Hepatocyte (in vitro differentiated cells): ENCODE data around the gene C16orf89. TPM values are rescaled to one million over a fixed set of nuclear protein-coding genes. Genes with fewer than 3 reads are reported as not detected.

Experiments
- DNase-seq: peaks from one replicate; pipeline ENCODE4 v3.0.0-alpha.2; 2016; ENCODE audit warnings: low spot score
- H2AFZ ChIP-seq: fragments of 200-600 bp; sonication (generic); 2 replicates; pipeline ENCODE4 v1.6.0; 2016; ENCODE audit warnings: antibody characterized with exemption, mild to moderate bottlenecking
- H3K27ac ChIP-seq: fragments of 200-600 bp; sonication (generic); 2 replicates; pipeline ENCODE4 v1.5.1; 2016; ENCODE audit warnings: mild to moderate bottlenecking
- H3K27me3 ChIP-seq: fragments of 200-600 bp; sonication (generic); 2 replicates; pipeline ENCODE4 v1.6.1; 2016
- H3K36me3 ChIP-seq: fragments of 200-600 bp; sonication (generic); replicated peaks from 2 replicates; pipeline ENCODE4 v1.5.1; 2016; ENCODE audit warnings: low read depth; ENCODE audit not compliant: insufficient read depth
- H3K4me1 ChIP-seq: fragments of 200-600 bp; sonication (generic); 2 replicates; pipeline ENCODE4 v1.5.1; 2016; ENCODE audit warnings: mild to moderate bottlenecking, moderate library complexity; ENCODE audit not compliant: insufficient read depth
- H3K4me2 ChIP-seq: fragments of 200-600 bp; sonication (generic); 2 replicates; pipeline ENCODE4 v1.6.0; 2016
- H3K4me3 ChIP-seq: fragments of 200-600 bp; sonication (generic); 2 replicates; pipeline ENCODE4 v1.5.1; 2016; ENCODE audit warnings: mild to moderate bottlenecking
- H3K79me2 ChIP-seq: fragments of 200-600 bp; sonication (generic); 2 replicates; pipeline ENCODE4 v1.6.0; 2017; ENCODE audit warnings: mild to moderate bottlenecking
- H3K9me2 ChIP-seq: fragments of 200-600 bp; sonication (generic); replicated peaks from 2 replicates; pipeline ENCODE4 v1.6.0; 2017; ENCODE audit warnings: mild to moderate bottlenecking; ENCODE audit not compliant: insufficient read depth
- H3K9me3 ChIP-seq: fragments of 200-600 bp; sonication (generic); 2 replicates; pipeline ENCODE4 v1.5.1; 2016; ENCODE audit warnings: low read depth, mild to moderate bottlenecking
- H4K20me1 ChIP-seq: fragments of 200-600 bp; sonication (generic); 2 replicates; pipeline ENCODE4 v1.6.0; 2016; ENCODE audit warnings: mild to moderate bottlenecking; ENCODE audit not compliant: insufficient read depth, poor library complexity, severe bottlenecking
- EZH2 ChIP-seq: fragments of 200-600 bp; sonication (generic); IDR thresholded peaks from 2 replicates; pipeline ENCODE4 v1.6.1; 2016; ENCODE audit warnings: antibody characterized with exemption, mild to moderate bottlenecking, borderline replicate concordance
- EZH2phosphoT487 ChIP-seq: fragments of 200-600 bp; sonication (generic); IDR thresholded peaks from one replicate; pipeline ENCODE4 v1.6.1; 2018; ENCODE audit warnings: antibody characterized with exemption, mild to moderate bottlenecking, low read depth, moderate library complexity; ENCODE audit not compliant: unreplicated experiment, severe bottlenecking
- WGBS: methylation state at CpG from one replicate; pipeline ENCODE4 v1.1.6; 2016; ENCODE audit warnings: low lambda C conversion rate; ENCODE audit errors: missing lambda C conversion rate; 5-methylcytosine and 5-hydroxymethylcytosine counted together
- polyA plus RNA-seq: library from polyadenylated mRNA; unstranded; fragments of >200 nt; fragmentation: Nextera tagmentation; extraction: Ambion mirVana; gene quantifications from 2 replicates; pipeline ENCODE4 v1.2.1, GENCODE V29; 2016
- total RNA-seq: library from RNA; depleted of rRNA; stranded (reverse); fragments of >200 nt; gene quantifications from 2 replicates; pipeline ENCODE4 v1.2.3, GENCODE V29; 2014
- TF ChIP-seq, protein P1 (sequence below): fragments of 200-600 bp; sonication (generic); IDR thresholded peaks from 2 replicates; pipeline ENCODE4 v1.5.1; 2016; ENCODE audit warnings: antibody characterized with exemption, mild to moderate bottlenecking; ENCODE audit not compliant: poor library complexity

Gene C16orf89
- total and polyA plus RNA-seq, 2 experiments from 2014 or later: 1.1 to 3.8 TPM

DNA sequence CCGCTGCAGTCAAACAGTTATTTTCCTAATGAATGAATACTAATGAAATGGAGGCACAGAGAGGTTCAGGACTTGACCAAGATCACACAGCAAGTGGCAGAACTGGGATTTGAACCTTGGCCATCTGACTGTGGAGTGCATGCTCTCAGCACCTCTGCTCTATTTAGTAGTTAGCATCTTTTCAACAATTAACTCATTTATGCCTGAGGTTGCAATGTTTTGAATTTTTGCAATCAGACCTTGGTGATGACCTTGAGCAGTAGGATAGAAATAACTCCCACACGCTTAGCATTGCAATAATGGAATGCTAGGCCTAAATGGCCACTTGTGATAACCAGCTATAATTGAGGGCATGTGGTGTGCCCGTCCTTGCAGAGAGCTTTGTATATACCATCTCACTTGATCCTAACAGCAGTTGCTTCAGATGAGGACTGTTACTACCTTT lies 63.0 kb downstream of the C16orf89 start:
- Histone ChIP-seq H3K4me2 (no peak overlapping the region), H3K9me3 (no peaks in the 10 kb centered on the region), H3K27ac (no peak overlapping the region), H3K4me1 (no peaks in the 10 kb centered on the region), H3K79me2 (no peaks in the 10 kb centered on the region), H3K36me3 (no peaks in the 10 kb centered on the region), H3K9me2 (no peaks in the 10 kb centered on the region), H3K4me3 (no peak overlapping the region), H2AFZ (no peak overlapping the region), H4K20me1 (no peaks in the 10 kb centered on the region), H3K27me3 (no peaks in the 10 kb centered on the region)
- DNase-seq: no peak
- no peak for TF ChIP-seq EZH2
- TF ChIP-seq, protein P1, sequence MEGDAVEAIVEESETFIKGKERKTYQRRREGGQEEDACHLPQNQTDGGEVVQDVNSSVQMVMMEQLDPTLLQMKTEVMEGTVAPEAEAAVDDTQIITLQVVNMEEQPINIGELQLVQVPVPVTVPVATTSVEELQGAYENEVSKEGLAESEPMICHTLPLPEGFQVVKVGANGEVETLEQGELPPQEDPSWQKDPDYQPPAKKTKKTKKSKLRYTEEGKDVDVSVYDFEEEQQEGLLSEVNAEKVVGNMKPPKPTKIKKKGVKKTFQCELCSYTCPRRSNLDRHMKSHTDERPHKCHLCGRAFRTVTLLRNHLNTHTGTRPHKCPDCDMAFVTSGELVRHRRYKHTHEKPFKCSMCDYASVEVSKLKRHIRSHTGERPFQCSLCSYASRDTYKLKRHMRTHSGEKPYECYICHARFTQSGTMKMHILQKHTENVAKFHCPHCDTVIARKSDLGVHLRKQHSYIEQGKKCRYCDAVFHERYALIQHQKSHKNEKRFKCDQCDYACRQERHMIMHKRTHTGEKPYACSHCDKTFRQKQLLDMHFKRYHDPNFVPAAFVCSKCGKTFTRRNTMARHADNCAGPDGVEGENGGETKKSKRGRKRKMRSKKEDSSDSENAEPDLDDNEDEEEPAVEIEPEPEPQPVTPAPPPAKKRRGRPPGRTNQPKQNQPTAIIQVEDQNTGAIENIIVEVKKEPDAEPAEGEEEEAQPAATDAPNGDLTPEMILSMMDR: no peak
- no peak for TF ChIP-seq EZH2phosphoT487
- WGBS: 80% methylated on average over 3 of the region's 3 CpGs

DNA sequence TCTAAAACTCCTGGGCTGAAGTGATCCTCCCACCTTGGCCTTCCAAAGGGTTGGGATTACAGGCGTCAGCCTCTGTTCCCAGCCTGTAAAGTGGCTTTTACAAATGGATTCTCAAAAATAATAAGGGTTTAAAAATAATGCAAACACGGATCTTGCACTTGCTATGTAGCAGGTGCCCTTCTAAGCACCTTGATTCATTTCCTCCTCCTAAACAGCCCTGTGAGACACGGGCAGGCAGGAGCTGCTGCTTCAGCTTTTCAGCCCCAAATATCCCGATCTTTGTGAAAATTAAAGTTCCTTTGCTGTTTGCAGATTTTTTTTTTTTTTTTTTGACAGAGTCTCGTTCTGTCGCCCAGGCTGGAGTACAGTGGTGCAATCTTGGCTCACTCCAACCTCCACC lies 63.8 kb downstream of the C16orf89 start:
- Histone ChIP-seq H2AFZ (no peak overlapping the region), H4K20me1 (no peaks in the 10 kb centered on the region), H3K27ac (no peak overlapping the region), H3K36me3 (no peaks in the 10 kb centered on the region), H3K9me2 (no peaks in the 10 kb centered on the region), H3K4me2 (no peak overlapping the region), H3K4me1 (no peaks in the 10 kb centered on the region), H3K4me3 (no peak overlapping the region), H3K27me3 (no peaks in the 10 kb centered on the region), H3K9me3 (no peaks in the 10 kb centered on the region), H3K79me2 (no peaks in the 10 kb centered on the region)
- TF ChIP-seq EZH2phosphoT487 (no peak), EZH2 (no peak)
- TF ChIP-seq, protein P1: no peak
- DNase-seq: no peak
- 82% methylated on average over 5 of the region's 6 CpGs for WGBS

DNA sequence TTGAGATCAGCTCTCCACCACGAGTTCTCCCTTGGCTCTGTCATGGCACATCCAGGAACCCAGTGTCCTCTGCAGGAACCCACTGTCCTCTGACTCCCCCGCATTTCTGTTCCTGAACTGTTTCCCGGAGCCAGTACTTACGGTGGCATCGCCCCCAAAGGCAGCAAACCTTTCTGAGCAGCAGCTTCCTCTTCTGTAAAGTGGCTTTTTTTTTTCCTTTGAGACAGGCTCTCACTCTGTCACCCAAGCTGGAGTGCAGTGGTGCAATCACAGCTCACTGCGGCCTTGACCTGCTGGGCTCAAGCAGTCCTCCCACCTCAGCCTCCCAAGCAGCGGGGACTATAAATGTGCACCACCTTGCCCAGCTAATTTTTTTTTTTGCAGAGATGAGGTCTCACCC lies 64.2 kb downstream of the C16orf89 start:
- H4K20me1 ChIP-seq: no peaks in the 10 kb centered on the region
- H3K4me1 ChIP-seq: no peaks in the 10 kb centered on the region
- H3K27me3 ChIP-seq: no peaks in the 10 kb centered on the region
- H3K79me2 ChIP-seq: no peaks in the 10 kb centered on the region
- no peaks in the 10 kb centered on the region for H3K9me2 ChIP-seq
- no peak overlapping the region for H3K4me3 ChIP-seq
- no peak for DNase-seq
- TF ChIP-seq EZH2phosphoT487: no peak
- no peak for TF ChIP-seq EZH2
- TF ChIP-seq, protein P1: no peak
- no peaks in the 10 kb centered on the region for H3K36me3 ChIP-seq
- no peak overlapping the region for H3K4me2 ChIP-seq
- no peak overlapping the region for H3K27ac ChIP-seq
- WGBS: 86% methylated on average over 7 of the region's 7 CpGs
- H2AFZ ChIP-seq: no peak overlapping the region
- no peaks in the 10 kb centered on the region for H3K9me3 ChIP-seq

DNA sequence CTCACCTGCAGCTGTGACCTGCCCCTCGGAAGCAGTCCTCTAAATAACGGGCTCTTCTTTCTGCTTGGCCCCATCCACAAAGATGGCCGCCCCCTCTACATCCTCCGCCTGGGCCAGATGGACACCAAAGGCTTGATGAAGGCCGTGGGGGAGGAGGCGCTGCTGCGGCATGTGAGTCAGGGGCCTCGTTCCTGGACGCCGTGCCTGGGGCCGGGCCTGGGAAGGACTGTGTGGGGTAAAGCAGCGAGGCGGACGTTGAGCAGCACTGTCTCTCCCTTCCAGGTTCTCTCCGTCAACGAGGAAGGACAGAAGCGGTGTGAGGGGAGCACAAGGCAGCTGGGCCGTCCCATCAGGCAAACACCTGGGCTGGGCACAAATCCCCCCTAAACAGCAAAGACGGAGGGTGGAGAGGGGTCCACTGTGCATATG lies 65.2 kb downstream of the C16orf89 start:
- Histone ChIP-seq H3K4me3 (no peak overlapping the region), H3K4me1 (no peaks in the 10 kb centered on the region), H3K9me2 (no peaks in the 10 kb centered on the region), H4K20me1 (no peaks in the 10 kb centered on the region), H3K27me3 (no peaks in the 10 kb centered on the region), H3K36me3 (no peaks in the 10 kb centered on the region), H2AFZ (no peak overlapping the region), H3K79me2 (no peaks in the 10 kb centered on the region), H3K27ac (no peak overlapping the region), H3K4me2 (no peak overlapping the region), H3K9me3 (no peaks in the 10 kb centered on the region)
- DNase-seq: no peak
- TF ChIP-seq, protein P1: no peak
- TF ChIP-seq EZH2phosphoT487: no peak
- TF ChIP-seq EZH2: no peak
- 93% methylated on average over 19 of the region's 19 CpGs for WGBS
